Adipocyte (in vitro differentiated cells): ENCODE data around the gene HIBADH.
A peak's percentile ranks its signal among the peaks of the same experiment; 100 is the strongest.

Experiments
- DNase-seq: peaks from one replicate; pipeline ENCODE4 v3.0.0-alpha.2; 2015; ENCODE audit warnings: low read depth
- H3K27me3 ChIP-seq: replicated peaks from 2 replicates; pipeline ENCODE4 v1.7.0; 2013; ENCODE audit warnings: mild to moderate bottlenecking, low read length, moderate library complexity; ENCODE audit not compliant: control insufficient read depth, insufficient read depth
- H3K36me3 ChIP-seq: 2 replicates; pipeline ENCODE4 v1.7.0; 2013; ENCODE audit warnings: low read length, mild to moderate bottlenecking, moderate library complexity; ENCODE audit not compliant: control insufficient read depth, insufficient read depth, severe bottlenecking
- H3K4me1 ChIP-seq: 2 replicates; pipeline ENCODE4 v1.7.0; 2013; ENCODE audit warnings: mild to moderate bottlenecking, low read length, moderate library complexity; ENCODE audit not compliant: control insufficient read depth, insufficient read depth
- H3K4me3 ChIP-seq: 2 replicates; pipeline ENCODE4 v1.7.0; 2013; ENCODE audit warnings: mild to moderate bottlenecking, low read length, moderate library complexity
- H3K9ac ChIP-seq: 2 replicates; pipeline ENCODE4 v1.7.0; 2013; ENCODE audit warnings: mild to moderate bottlenecking, low read length, moderate library complexity
- H3K9me3 ChIP-seq: 2 replicates; pipeline ENCODE4 v1.7.0; 2013; ENCODE audit warnings: mild to moderate bottlenecking, low read length, moderate library complexity; ENCODE audit not compliant: control insufficient read depth

Gene HIBADH

DNA sequence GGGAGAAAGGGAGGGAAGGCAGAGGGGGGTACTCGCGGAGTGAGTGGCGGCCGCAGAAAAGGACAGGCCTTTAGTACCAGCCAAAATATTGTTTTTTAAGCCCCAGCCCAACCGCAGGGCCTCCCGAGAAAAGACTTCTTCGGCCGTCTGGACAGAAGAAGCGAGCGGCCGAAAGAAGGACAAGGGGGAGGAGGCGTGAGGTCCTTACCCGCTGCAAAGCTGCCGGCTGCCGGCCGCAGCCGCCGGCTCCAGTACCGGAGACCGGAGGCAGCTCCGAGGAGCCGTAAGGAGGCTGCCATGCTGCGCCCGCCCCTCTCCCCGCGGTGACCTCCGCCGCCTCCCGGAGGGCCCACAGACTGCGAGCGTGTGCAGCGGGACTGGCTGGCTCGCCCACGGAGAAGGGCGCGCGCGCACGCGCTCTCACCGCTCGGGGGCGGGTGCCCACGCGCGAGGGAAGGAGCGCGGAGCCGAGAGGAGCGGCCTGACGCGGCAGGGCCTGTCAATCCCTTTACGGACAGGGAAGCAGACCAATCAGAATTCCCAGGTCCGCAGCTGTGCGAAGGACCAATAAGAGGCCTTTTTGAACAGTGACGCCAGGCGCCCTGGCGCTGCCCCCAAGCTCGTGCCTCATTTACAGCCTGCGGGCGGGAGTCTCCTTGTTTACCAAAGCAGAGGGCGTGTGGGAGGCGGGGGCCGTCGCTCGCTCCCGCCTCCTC is at the start of gene HIBADH:
HIBADH (minus strand) TSS at position 394 of the 716 bp plus-strand sequence; CDS start at position 299, 95 bp downstream.
- peak; percentile 99 for DNase-seq
- Histone ChIP-seq H3K4me1 (peaks cover 6% of the 10 kb centered on the region), H3K9ac (peak within 1 kb of the TSS; percentile 94), H3K36me3 (no peaks in the 10 kb centered on the region), H3K27me3 (no peaks in the 10 kb centered on the region), H3K4me3 (peak within 1 kb of the TSS; percentile 96), H3K9me3 (no peaks in the 10 kb centered on the region)

DNA sequence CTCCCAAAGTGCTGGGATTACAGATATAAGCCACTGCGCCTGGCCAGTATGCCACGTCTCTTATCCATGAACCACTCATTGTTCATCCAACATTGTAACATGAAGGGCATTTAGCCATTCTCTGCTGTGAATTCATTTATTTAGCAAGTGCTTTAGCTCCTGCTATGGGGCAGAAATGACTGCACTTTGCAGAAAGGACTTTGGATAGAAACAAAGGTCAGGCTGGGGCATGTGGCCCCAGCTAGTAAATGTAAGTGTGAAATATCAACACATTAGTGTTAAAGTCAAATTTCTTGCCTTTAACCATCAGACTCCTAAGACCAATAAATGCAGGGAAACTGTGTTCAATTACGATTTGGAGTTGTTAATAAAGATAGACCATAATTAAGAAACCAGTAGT is 49.5 kb upstream of the HIBADH start:
- DNase-seq, result no peak
- H3K27me3 ChIP-seq, result no peaks in the 10 kb centered on the region
- no peak overlapping the region for H3K4me3 ChIP-seq
- H3K4me1 ChIP-seq, result peaks cover 18% of the 10 kb centered on the region
- no peak overlapping the region for H3K9ac ChIP-seq
- H3K9me3 ChIP-seq, result no peaks in the 10 kb centered on the region
- H3K36me3 ChIP-seq, result no peaks in the 10 kb centered on the region

DNA sequence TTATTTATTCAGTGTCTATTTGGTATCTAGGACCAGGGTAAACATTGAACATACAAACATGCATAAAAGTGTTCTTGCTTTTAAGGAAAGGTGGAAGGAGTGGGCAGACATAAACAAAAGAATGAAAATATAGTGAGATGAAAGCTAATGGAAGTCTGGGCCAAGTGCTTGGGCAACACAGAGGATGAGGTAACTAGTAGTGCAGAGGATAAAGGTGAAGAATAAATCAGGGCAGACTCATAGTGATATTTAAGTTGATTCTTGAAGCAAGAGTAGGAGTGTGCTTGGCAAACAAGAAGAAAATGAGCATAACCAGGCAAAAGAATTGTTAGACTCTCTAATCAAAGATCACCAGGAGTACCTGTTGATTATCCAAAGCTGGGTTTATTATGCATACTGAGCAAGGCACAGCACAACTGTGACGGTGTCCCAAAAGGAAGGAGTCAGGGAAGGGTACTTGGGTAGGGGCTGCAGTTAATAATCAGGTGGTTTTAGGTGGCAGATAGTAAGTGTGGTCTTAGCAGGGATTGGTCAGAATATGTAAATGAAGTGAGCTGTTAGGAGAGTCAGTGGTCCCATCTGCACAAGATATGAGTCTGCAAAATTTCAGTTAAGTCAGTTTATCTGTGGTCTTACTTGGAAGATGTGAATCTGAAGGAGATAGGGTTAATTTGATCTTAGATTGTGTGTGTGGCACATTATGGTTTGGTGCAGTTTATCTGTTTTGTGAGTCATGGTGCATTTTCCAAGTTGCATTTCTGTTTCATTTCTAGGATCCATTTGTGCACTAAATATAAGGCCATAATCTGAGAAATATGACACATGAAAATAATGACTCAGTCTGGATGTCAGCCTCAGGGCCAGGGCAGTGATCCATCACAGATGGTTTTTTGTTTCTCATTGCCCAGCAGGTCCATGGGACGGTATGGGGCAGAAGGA is 46.7 kb upstream of the HIBADH start:
- H3K4me3 ChIP-seq, result peak overlapping the region; percentile 37
- H3K9me3 ChIP-seq, result no peaks in the 10 kb centered on the region
- DNase-seq, result peak; percentile 73
- no peak overlapping the region for H3K9ac ChIP-seq
- peaks cover 19% of the 10 kb centered on the region for H3K4me1 ChIP-seq
- H3K27me3 ChIP-seq, result no peaks in the 10 kb centered on the region
- no peaks in the 10 kb centered on the region for H3K36me3 ChIP-seq

DNA sequence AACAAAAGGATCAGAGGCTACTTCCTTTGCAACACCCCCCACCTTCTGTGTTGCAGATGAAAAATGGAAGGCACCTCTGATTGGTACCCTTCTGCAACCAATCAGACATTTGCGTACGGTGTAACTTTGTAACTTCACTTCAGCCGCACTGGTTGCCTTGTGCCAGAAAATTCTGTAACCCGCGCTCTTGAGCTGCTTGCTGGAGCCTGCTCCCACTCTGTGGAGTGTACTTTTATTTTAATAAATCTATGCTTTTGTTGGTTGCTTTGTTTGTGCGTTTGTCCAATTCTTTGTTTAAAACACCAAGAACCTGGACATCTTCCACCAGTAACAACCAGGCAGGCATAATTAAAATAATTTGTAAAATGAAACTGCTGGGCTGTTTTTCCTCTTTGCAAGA is 45.8 kb upstream of the HIBADH start:
- Histone ChIP-seq H3K36me3 (no peaks in the 10 kb centered on the region), H3K4me3 (no peak overlapping the region), H3K9ac (no peak overlapping the region), H3K27me3 (no peaks in the 10 kb centered on the region), H3K9me3 (no peaks in the 10 kb centered on the region), H3K4me1 (peaks cover 22% of the 10 kb centered on the region)
- DNase-seq, result no peak

DNA sequence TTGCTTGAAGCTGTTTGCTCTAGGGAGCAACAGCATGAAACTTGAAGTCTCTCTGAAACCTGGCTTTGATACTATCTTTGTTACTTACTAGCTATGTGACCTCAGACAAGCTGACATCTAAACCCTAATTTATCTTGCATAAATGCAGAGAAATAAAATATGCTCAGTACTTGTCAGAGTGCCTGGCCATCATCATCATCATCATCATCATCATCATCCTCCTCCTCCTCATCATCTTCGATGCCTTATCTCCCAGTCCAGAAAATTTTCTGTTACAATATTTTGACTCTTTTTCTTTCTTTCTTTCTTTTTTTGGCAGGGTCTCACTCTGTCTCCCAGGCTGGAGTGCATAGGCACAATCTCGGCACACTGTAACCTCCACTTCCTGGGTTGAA is 42.5 kb upstream of the HIBADH start:
- H3K4me1 ChIP-seq, result peaks cover 22% of the 10 kb centered on the region
- H3K36me3 ChIP-seq, result no peaks in the 10 kb centered on the region
- no peak for DNase-seq
- H3K9ac ChIP-seq, result no peak overlapping the region
- H3K4me3 ChIP-seq, result no peak overlapping the region
- no peaks in the 10 kb centered on the region for H3K9me3 ChIP-seq
- no peaks in the 10 kb centered on the region for H3K27me3 ChIP-seq

DNA sequence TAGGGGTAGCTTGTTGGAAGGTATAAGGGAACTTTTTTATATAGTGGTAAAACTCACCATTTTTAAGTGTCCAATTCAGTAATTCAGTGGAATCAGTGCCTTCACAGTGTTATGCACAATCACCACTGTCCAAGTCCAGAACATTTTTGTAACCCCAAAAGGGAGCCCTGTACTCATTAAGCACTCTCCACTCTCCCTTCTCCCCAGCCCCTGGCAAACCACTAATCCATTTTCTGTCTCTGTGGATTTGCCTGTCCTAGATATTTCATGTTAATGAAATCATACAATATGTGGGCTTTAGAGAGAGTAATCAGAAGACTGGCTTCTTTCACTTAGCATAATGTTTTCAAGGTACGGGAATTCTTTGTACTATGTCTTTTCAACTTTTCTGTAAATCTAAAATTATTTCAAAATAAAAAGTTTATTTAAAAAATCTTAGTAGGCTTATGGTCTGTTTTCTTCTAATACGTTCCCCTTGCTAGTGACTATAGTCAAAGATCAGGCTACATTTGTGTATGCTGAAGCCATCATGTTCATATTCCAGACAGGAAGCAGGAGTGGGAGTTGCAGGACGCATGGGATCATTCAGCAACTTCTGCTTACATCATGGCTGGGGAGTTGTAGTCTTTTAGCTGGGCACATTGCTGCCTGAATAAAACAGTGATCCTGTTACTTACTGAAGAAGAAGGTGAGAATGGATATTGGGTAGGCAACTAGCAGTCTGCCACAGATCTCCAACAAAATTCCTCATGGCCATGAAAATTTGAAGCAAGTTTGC is 41.9 kb upstream of the HIBADH start:
- Histone ChIP-seq H3K27me3 (no peaks in the 10 kb centered on the region), H3K4me1 (peaks cover 17% of the 10 kb centered on the region)

DNA sequence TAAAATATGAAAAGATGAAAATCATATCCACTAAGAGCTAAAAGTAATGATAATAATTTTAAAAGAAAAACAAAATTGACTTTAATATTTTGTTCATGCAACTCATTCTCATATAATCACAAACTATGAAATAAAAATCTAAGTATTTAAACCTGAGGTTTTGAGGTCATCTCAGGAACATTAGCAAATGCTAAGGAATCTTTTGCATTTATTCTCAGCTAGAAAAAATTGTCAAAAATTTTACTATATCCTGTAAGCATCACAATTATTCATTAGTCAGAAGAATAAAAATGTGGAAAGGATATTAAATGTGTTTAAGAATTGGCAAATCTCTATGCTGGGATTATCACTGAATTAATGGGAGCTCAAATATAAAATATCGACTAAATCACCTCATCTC is 40.5 kb upstream of the HIBADH start:
- Histone ChIP-seq H3K9ac (no peak overlapping the region), H3K36me3 (no peaks in the 10 kb centered on the region), H3K9me3 (no peaks in the 10 kb centered on the region), H3K27me3 (no peaks in the 10 kb centered on the region), H3K4me1 (peaks cover 9% of the 10 kb centered on the region), H3K4me3 (no peak overlapping the region)
- no peak for DNase-seq

More for the DNA sequence above, 41.9 kb upstream of the HIBADH start:
- no peak overlapping the region for H3K9ac ChIP-seq
- H3K36me3 ChIP-seq, result no peaks in the 10 kb centered on the region
- no peaks in the 10 kb centered on the region for H3K9me3 ChIP-seq
- H3K4me3 ChIP-seq, result no peak overlapping the region
- no peak for DNase-seq

DNA sequence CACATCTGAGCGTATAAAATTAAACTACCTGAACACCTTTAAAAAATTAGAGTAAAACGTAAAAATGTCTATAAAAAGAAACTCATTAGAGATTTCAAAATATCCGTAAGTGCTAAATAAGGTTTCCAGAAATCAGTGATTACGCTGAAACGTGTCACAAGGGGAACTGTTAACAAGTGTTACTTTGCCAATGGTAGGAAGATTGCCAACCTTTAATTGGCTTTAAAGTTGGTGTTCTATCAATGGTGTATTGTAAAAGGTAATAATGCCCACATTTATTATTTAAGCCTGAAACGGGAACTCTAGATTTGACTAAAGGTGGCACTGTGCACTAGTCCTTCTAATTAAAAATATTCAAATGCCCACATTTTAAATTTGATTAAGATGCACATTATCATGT is 37.8 kb upstream of the HIBADH start:
- no peaks in the 10 kb centered on the region for H3K36me3 ChIP-seq
- peaks cover 14% of the 10 kb centered on the region for H3K4me1 ChIP-seq
- no peak overlapping the region for H3K4me3 ChIP-seq
- H3K9me3 ChIP-seq, result no peaks in the 10 kb centered on the region
- no peaks in the 10 kb centered on the region for H3K27me3 ChIP-seq
- H3K9ac ChIP-seq, result no peak overlapping the region
- DNase-seq, result no peak

DNA sequence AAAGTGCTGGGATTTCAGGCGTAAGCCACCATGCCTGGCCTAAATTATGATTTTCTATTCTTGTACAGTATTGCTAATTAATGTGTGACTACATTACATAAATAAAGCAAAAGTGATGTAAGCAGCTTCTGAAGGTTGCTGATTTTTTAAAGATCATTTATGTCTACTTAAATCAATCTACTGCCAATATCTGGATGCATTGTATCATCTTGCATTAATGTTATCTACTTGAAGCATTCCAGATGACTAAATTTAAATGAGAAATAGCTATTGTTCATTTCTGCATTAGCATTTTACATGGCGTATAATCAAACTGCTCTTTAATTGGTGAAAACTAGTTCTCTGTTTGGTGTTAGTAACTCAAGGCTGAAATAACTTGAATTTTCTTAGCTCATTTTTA is 37.1 kb upstream of the HIBADH start:
- DNase-seq, result no peak
- H3K4me1 ChIP-seq, result peaks cover 10% of the 10 kb centered on the region
- no peaks in the 10 kb centered on the region for H3K36me3 ChIP-seq
- no peaks in the 10 kb centered on the region for H3K27me3 ChIP-seq
- no peak overlapping the region for H3K4me3 ChIP-seq
- H3K9ac ChIP-seq, result no peak overlapping the region
- no peaks in the 10 kb centered on the region for H3K9me3 ChIP-seq

DNA sequence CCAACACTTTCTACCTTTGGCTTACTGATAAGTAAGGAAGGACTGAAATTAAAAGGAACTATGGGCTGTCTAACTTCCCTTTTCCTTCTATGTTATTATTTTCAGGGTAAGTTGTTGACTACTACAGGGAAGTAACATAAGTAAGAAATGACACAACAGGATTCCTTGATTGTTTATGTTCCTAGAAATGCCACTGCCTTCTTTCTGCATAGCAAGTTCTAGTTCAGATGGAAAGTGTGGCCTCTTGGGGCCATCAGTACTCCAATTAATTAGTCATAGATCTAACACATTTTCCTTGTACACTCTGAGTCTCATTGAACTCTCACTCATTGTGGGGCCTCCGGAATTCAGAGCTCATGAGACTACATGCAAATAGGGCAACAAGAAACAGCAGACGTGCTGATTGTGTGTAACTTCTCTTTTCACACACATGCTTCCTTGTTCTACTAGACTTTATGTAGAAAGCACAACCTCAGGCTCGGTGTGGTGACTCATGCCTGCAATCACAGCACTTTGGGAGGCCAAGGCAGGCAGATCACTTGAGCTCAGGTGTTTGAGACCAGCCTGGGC is 35.3 kb upstream of the HIBADH start:
- Histone ChIP-seq H3K9me3 (no peaks in the 10 kb centered on the region), H3K27me3 (no peaks in the 10 kb centered on the region), H3K9ac (no peak overlapping the region), H3K4me1 (peaks cover 14% of the 10 kb centered on the region), H3K36me3 (no peaks in the 10 kb centered on the region), H3K4me3 (no peak overlapping the region)
- DNase-seq, result peak; percentile 33
